Muscle layer of duodenum (tissue), 2 donors: Measurements from ENCODE around the gene PCDH9.

ENCODE experiments used
- H3K27ac ChIP-seq: one replicate; pipeline ENCODE4 v1.7.0; 2013; ENCODE audit warnings: mild to moderate bottlenecking, low read length
- H3K27me3 ChIP-seq: one replicate; pipeline ENCODE4 v1.7.0; 2013; ENCODE audit warnings: low read depth, mild to moderate bottlenecking, control low read depth, low read length
- H3K36me3 ChIP-seq, 2 donors: one replicate each; pipeline ENCODE4 v1.7.0; 2013; ENCODE audit warnings: low read length in 2 of 2, control low read depth in 1 of 2, mild to moderate bottlenecking in 1 of 2; ENCODE audit not compliant: insufficient read depth in 2 of 2, control insufficient read depth in 1 of 2
- H3K4me1 ChIP-seq, 2 donors: one replicate each; pipeline ENCODE4 v1.7.0; 2013; ENCODE audit warnings: low read length in 2 of 2, mild to moderate bottlenecking in 2 of 2, control low read depth in 1 of 2, moderate library complexity in 1 of 2; ENCODE audit not compliant: insufficient read depth in 2 of 2, control insufficient read depth in 1 of 2
- H3K4me3 ChIP-seq, 2 donors: one replicate each; pipeline ENCODE4 v1.7.0; 2013; ENCODE audit warnings: low read length in 2 of 2, low read depth in 1 of 2, mild to moderate bottlenecking in 1 of 2
- H3K9me3 ChIP-seq, 2 donors: one replicate each; pipeline ENCODE4 v1.7.0; 2013; ENCODE audit warnings: low read length in 2 of 2, control low read depth in 1 of 2, mild to moderate bottlenecking in 1 of 2; ENCODE audit not compliant: control insufficient read depth in 1 of 2
- donor health status: healthy.

Gene PCDH9

GRCh38 chr13:67052550-67053490, 177.3 kb downstream of the PCDH9 start:
- H3K36me3 ChIP-seq, result no peaks in the 10 kb centered on the region
- H3K4me1 ChIP-seq, result no peaks in the 10 kb centered on the region
- H3K9me3 ChIP-seq, result no peaks in the 10 kb centered on the region
- no peak overlapping the region for H3K27ac ChIP-seq
- H3K27me3 ChIP-seq, result no peaks in the 10 kb centered on the region
- no peak overlapping the region for H3K4me3 ChIP-seq

GRCh38 chr13:67049744-67050143, 180.4 kb downstream of the PCDH9 start:
- no peaks in the 10 kb centered on the region for H3K4me1 ChIP-seq
- H3K27ac ChIP-seq, result no peak overlapping the region
- H3K4me3 ChIP-seq, result no peak overlapping the region

GRCh38 chr13:67048821-67049150, 181.3 kb downstream of the PCDH9 start:
- Histone ChIP-seq H3K36me3 (no peaks in the 10 kb centered on the region), H3K4me3 (no peak overlapping the region), H3K27ac (no peak overlapping the region), H3K27me3 (no peaks in the 10 kb centered on the region), H3K9me3 (no peaks in the 10 kb centered on the region), H3K4me1 (no peaks in the 10 kb centered on the region)

More at GRCh38 chr13:67049744-67050143, 180.4 kb downstream of the PCDH9 start:
- Histone ChIP-seq H3K36me3 (no peaks in the 10 kb centered on the region), H3K9me3 (no peaks in the 10 kb centered on the region), H3K27me3 (no peaks in the 10 kb centered on the region)

- Histone ChIP-seq H3K27ac (no peak overlapping the region), H3K9me3 (no peaks in the 10 kb centered on the region), H3K27me3 (no peaks in the 10 kb centered on the region), H3K36me3 (no peaks in the 10 kb centered on the region), H3K4me3 (no peak overlapping the region), H3K4me1 (no peaks in the 10 kb centered on the region)
Observed at GRCh38 chr13:67048084-67048820, 181.9 kb downstream of the PCDH9 start.

- H3K36me3 ChIP-seq, result no peaks in the 10 kb centered on the region
- H3K27ac ChIP-seq, result no peak overlapping the region
- H3K4me1 ChIP-seq, result no peaks in the 10 kb centered on the region
- H3K4me3 ChIP-seq, result no peak overlapping the region
- H3K9me3 ChIP-seq, result no peaks in the 10 kb centered on the region
- H3K27me3 ChIP-seq, result no peaks in the 10 kb centered on the region
Observed at GRCh38 chr13:67045357-67045756, 184.8 kb downstream of the PCDH9 start.

- H3K4me1 ChIP-seq, result no peaks in the 10 kb centered on the region
- no peak overlapping the region for H3K4me3 ChIP-seq
- no peaks in the 10 kb centered on the region for H3K9me3 ChIP-seq
- no peaks in the 10 kb centered on the region for H3K36me3 ChIP-seq
- no peaks in the 10 kb centered on the region for H3K27me3 ChIP-seq
- no peak overlapping the region for H3K27ac ChIP-seq
Observed at GRCh38 chr13:67043901-67044300, 186.2 kb downstream of the PCDH9 start.

- Histone ChIP-seq H3K4me3 (no peak overlapping the region), H3K4me1 (no peaks in the 10 kb centered on the region), H3K27ac (no peak overlapping the region), H3K27me3 (no peaks in the 10 kb centered on the region), H3K36me3 (no peaks in the 10 kb centered on the region), H3K9me3 (no peaks in the 10 kb centered on the region)
Observed at GRCh38 chr13:67042556-67042955, 187.6 kb downstream of the PCDH9 start.

GRCh38 chr13:67036699-67037457, 193.3 kb downstream of the PCDH9 start:
- Histone ChIP-seq H3K4me1 (no peaks in the 10 kb centered on the region), H3K27me3 (no peaks in the 10 kb centered on the region), H3K27ac (no peak overlapping the region), H3K36me3 (no peaks in the 10 kb centered on the region), H3K4me3 (no peak overlapping the region), H3K9me3 (no peaks in the 10 kb centered on the region)

GRCh38 chr13:67033170-67033569, 197.0 kb downstream of the PCDH9 start:
- Histone ChIP-seq H3K4me1 (no peaks in the 10 kb centered on the region), H3K27me3 (no peaks in the 10 kb centered on the region), H3K36me3 (no peaks in the 10 kb centered on the region), H3K9me3 (no peaks in the 10 kb centered on the region), H3K4me3 (no peak overlapping the region), H3K27ac (no peak overlapping the region)

GRCh38 chr13:67023130-67023876, 206.8 kb downstream of the PCDH9 start:
- no peak overlapping the region for H3K4me3 ChIP-seq
- no peaks in the 10 kb centered on the region for H3K27me3 ChIP-seq
- H3K4me1 ChIP-seq, result no peaks in the 10 kb centered on the region
- H3K27ac ChIP-seq, result no peak overlapping the region
- H3K9me3 ChIP-seq, result no peaks in the 10 kb centered on the region
- no peaks in the 10 kb centered on the region for H3K36me3 ChIP-seq
